Dedifferentiated amniotic fluid mesenchymal stem cell (primary cell): ENCODE data around the gene SORL1.
A peak's percentile ranks its signal among the peaks of the same experiment; 100 is the strongest.
"Not testable (repeated sequence)": the region's sequence is repeated elsewhere in the genome, so short reads cannot be mapped to it uniquely, and the experiment has no call there.

Experiments used
- DNase-seq: peaks from one replicate; pipeline ENCODE4 v3.0.0-alpha.2; 2016; ENCODE audit errors: extremely low spot score

The SORL1 gene, protein sequence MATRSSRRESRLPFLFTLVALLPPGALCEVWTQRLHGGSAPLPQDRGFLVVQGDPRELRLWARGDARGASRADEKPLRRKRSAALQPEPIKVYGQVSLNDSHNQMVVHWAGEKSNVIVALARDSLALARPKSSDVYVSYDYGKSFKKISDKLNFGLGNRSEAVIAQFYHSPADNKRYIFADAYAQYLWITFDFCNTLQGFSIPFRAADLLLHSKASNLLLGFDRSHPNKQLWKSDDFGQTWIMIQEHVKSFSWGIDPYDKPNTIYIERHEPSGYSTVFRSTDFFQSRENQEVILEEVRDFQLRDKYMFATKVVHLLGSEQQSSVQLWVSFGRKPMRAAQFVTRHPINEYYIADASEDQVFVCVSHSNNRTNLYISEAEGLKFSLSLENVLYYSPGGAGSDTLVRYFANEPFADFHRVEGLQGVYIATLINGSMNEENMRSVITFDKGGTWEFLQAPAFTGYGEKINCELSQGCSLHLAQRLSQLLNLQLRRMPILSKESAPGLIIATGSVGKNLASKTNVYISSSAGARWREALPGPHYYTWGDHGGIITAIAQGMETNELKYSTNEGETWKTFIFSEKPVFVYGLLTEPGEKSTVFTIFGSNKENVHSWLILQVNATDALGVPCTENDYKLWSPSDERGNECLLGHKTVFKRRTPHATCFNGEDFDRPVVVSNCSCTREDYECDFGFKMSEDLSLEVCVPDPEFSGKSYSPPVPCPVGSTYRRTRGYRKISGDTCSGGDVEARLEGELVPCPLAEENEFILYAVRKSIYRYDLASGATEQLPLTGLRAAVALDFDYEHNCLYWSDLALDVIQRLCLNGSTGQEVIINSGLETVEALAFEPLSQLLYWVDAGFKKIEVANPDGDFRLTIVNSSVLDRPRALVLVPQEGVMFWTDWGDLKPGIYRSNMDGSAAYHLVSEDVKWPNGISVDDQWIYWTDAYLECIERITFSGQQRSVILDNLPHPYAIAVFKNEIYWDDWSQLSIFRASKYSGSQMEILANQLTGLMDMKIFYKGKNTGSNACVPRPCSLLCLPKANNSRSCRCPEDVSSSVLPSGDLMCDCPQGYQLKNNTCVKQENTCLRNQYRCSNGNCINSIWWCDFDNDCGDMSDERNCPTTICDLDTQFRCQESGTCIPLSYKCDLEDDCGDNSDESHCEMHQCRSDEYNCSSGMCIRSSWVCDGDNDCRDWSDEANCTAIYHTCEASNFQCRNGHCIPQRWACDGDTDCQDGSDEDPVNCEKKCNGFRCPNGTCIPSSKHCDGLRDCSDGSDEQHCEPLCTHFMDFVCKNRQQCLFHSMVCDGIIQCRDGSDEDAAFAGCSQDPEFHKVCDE (N-terminal part only)

GRCh38 chr11:121451986-121452608 lies at the start of gene SORL1:
Gene SORL1 (plus strand): TSS chr11:121452314. CDS start chr11:121452332, 18 bp downstream.
- DNase-seq, result peak; percentile 30

DNA sequence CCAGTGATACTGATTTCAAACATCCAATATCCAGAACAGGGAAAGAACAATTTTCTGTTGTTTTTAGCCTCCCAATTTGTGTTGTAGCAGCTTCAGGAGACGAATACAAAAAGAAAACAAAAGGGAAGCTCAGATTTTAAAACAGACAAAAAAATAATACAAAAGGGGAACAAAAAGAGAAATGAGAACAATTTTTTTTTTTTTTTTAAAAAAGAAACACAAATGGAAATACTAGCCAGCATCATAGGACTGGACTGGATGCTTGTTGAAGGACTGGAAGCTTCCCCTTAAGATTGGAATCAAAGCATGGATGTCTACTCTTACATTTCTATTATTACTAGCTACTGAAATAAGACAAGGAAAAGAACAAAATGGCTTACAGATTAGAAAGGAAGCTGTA lies 46.5 kb upstream of the SORL1 start:
- DNase-seq, result no peak

DNA sequence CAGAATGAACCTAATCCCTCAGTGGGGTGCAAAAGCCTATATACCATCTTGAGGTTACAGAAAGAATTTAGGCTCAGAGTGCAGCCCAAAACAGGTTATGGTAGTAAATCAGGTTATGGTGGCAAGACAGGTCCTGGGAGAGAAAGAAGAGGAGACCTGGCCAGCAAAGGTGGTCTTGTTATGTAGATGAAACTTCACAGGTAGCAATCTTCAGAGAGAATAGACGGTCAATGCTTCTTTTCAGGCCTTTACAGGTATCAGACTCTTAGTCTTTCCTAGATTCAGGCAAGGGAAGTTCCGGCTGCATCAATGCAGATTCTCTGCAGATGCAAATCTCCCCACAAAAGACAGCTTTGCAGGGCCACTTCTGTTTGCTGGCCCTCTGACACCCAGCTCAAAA lies 45.8 kb upstream of the SORL1 start:
- no peak for DNase-seq

DNA sequence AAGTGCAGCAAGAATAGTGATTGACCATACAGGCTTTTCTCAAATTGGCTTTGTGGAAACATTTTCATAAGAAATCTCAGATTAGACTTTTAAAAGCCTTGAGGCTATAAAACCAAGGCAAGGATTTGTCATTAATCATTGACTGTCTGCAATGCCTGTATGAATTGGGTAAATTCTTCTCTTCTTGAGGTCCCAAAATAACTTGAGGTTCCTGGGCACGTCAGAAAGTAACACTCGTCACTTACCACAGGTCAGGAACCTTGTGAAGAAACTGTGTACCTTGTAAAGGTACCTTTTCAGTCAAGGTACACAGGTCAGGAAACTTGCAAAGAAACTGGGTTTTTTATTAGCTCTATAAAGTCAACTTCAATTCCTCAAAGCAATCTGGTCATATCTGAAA lies 43.3 kb upstream of the SORL1 start:
- DNase-seq, result no peak

- not testable (repeated sequence) for DNase-seq
Observed at GRCh38 chr11:121410041-121410440, 42.1 kb upstream of the SORL1 start.

- DNase-seq, result not testable (repeated sequence)
Observed at GRCh38 chr11:121411330-121411729, 40.8 kb upstream of the SORL1 start.

GRCh38 chr11:121412000-121412587 lies 40.0 kb upstream of the SORL1 start:
- no peak for DNase-seq

DNA sequence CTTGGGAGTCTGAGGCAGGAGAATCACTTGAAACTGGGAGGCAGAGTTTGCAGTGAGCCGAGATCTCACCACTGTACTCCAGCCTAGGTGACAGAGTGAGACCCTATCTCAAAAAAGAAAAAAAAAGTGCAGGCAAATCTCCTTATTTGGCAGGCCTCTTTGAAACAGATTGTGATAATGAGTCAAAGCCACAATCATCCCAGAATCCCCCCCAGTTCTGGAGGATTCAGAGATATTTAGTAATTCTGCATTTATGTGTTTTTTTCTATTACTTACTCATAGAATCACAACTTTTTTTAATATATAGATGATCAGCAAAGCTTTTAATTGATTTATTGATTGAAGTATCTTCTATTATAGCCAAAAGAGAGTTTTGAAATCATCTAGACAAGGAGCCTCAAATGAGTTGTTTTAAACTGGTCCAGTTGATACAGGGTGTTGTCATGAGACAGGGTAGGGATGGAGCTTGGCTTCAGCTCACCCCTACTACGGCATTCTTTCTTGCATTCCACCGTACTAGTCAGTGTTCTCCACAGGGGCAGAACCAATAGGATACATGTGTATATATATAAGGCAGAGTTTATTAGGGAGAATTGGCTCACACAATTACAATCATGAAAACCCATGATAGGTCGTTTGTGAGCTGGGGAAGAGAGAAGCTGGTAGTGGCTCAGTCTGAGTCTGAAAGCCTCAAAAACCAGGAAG lies 39.3 kb upstream of the SORL1 start:
- DNase-seq, result no peak

DNA sequence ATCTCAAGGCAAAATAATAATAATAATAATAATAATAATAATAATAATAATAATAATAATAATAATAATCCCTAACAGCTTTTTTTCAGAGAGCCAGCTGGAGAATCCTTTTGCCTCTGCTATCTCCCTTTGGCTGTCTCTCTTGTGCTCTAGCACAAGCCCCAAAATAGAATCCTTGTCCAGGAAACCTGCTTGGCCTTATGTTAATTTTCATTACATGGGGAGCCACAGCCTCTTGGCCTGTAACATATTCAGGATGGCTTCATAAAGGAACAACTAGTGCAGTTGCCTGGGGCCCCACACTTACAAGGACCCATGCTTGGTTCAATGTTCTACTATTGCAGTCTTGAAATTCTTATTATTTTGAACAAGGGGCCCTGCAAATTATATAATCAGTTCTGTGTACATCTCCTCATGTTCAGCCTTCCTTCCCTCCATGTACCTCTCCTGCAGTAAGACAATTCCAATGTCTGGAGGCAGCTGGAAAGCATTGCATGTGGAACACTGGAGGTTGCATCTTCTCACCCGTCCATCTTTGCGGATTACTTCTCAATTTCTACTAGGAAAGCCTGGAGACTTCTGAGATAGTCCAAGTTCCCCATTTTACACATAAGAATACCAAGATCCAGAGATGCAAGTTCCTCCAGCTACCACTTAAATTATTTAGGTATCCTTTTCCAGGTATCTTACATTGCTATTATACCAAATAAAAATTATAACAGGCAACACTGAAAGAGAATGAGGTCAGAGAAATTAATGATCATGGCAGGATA lies 37.8 kb upstream of the SORL1 start:
- no peak for DNase-seq

GRCh38 chr11:121415856-121416255 lies 36.3 kb upstream of the SORL1 start:
- no peak for DNase-seq

DNA sequence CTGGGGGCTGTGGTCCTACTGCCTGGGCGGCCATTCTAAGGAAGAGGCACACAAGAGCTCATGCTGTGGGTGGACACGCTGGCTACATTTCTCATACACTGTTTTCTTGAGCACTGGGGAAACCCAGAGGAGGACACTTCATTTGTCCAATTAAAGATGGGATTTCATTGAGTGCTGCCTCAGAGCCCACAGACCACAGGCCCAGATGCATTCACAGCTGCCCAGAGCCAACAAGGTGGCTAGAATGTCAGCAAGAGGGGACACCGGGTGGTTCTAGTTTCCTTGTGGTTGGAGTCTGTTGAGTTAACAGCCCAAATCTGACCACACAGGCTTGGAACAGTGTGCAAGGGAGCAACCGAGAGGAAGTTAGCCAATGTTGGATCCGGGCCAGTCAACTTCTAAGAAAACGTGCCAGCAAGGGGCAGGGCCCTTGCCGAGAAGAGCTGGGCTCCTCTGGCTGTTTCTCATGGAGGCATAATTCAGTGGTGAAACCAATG lies 35.0 kb upstream of the SORL1 start:
- peak; percentile 50 for DNase-seq

DNA sequence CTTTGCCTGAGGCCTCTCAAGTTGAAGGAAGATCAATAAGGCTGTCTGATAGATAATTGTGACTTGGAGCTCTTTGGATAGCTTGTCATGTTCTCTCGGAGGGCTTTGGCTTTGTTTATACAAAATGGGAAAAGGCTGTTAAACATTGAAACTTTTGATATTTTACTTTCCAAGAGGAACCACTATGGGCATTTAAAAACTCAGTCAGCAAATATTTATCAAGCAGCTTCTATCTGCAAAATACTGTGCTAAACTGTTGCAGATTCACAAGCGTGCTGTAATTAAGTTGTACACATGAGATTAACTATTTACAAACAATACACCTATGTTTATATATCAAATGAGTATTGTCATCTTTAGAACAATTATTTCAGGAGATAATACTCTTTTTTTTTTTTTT lies 34.5 kb upstream of the SORL1 start:
- no peak for DNase-seq

GRCh38 chr11:121418625-121419114 lies 33.4 kb upstream of the SORL1 start:
- DNase-seq, result no peak

DNA sequence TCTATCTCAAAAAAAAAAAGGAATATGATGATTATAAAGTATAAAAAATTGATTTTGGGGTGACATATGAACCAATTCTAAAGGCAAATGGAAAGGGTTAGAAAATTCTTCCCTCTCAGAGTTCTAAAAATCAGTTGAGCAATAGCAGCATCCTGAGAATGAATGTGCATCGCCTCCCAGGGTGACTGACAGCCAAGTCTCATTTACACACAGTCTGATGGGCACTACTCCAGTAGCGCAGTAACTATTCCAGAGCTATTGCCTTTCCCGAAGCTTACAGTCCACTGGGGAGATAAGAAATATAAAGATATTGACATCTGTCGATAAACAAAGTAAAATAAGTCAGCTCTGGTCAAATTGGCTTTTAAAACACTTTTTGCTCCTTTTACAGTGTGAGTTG lies 32.3 kb upstream of the SORL1 start:
- no peak for DNase-seq

- no peak for DNase-seq
Observed at GRCh38 chr11:121420398-121420797, 31.7 kb upstream of the SORL1 start.

DNA sequence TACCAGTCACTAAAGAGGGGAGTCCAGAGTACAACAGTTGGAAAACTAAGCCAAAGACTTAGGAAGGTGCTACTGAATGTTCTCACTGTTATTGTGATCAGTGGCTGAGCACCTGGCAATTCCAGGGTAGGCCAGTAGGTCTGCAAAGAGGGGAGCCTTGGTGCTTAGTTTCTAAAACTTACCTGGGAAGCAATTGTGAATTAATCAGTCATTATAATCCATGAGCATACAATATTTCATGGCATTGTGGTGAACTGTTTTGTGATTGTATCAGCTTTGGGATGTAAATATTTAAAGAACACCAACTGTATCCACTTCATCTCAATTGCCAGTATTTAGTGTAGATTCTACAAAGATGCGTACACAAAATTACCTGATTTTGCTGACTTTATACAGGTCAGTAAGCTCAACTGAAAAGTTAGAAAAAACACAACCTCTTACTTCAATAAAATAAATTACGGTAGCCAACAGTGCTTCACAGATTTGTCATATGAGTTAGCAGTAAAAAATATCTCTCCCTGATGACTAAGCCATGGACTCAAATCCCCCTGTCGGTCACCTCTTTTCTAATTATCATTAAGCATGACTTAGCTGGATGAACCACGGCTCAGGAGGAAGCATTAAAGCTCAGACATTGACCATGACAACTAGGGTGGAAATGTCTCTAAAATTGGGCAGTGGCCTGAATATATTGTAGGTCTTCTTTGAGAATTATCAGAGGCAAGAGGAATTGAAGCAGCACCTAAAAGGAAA lies 30.8 kb upstream of the SORL1 start:
- no peak for DNase-seq

- DNase-seq, result no peak
Observed at GRCh38 chr11:121422675-121423074, 29.4 kb upstream of the SORL1 start.

GRCh38 chr11:121425828-121426227 lies 26.3 kb upstream of the SORL1 start:
- DNase-seq, result no peak
